ENCODE results near the gene AP1S3.

The AP1S3 gene

GRCh38 chr2:223758131-223758840, 79.1 kb downstream of the AP1S3 start:
- no peak for DNase-seq

- DNase-seq = no peak
These were observed 83.4 kb downstream of the AP1S3 start for GRCh38 chr2:223753940-223754339.

- DNase-seq = no peak
These were observed 86.4 kb downstream of the AP1S3 start for GRCh38 chr2:223751012-223751411.

- DNase-seq = no peak
These were observed 89.9 kb downstream of the AP1S3 start for GRCh38 chr2:223747392-223748042.

- DNase-seq = no peak
These were observed 90.8 kb downstream of the AP1S3 start for GRCh38 chr2:223746611-223747010.

- DNase-seq = no peak
These were observed 92.8 kb downstream of the AP1S3 start for GRCh38 chr2:223744580-223744979.

- no peak for DNase-seq
These were observed 96.7 kb downstream of the AP1S3 start for GRCh38 chr2:223740679-223741078.

GRCh38 chr2:223737207-223737606, 100.2 kb downstream of the AP1S3 start:
- no peak for DNase-seq

- DNase-seq = no peak
These were observed 100.9 kb downstream of the AP1S3 start for GRCh38 chr2:223736488-223736887.

GRCh38 chr2:223735659-223736244, 101.6 kb downstream of the AP1S3 start:
- no peak for DNase-seq

GRCh38 chr2:223735035-223735640, 102.2 kb downstream of the AP1S3 start:
- no peak for DNase-seq

GRCh38 chr2:223734346-223734745, 103.0 kb downstream of the AP1S3 start:
- no peak for DNase-seq

GRCh38 chr2:223732346-223732745, 105.0 kb downstream of the AP1S3 start:
- DNase-seq = no peak

GRCh38 chr2:223731503-223731902, 105.9 kb downstream of the AP1S3 start:
- no peak for DNase-seq

- no peak for DNase-seq
These were observed 107.6 kb downstream of the AP1S3 start for GRCh38 chr2:223729781-223730180.

- DNase-seq = no peak
These were observed 109.8 kb downstream of the AP1S3 start for GRCh38 chr2:223727562-223727961.

- DNase-seq = no peak
These were observed 111.1 kb downstream of the AP1S3 start for GRCh38 chr2:223725986-223726970.

- no peak for DNase-seq
These were observed 111.9 kb downstream of the AP1S3 start for GRCh38 chr2:223725494-223725893.

GRCh38 chr2:223724861-223725260, 112.5 kb downstream of the AP1S3 start:
- no peak for DNase-seq

GRCh38 chr2:223723954-223724411, 113.4 kb downstream of the AP1S3 start:
- DNase-seq = no peak

- DNase-seq = no peak
These were observed 115.2 kb downstream of the AP1S3 start for GRCh38 chr2:223722226-223722625.

- DNase-seq = no peak
These were observed 115.6 kb downstream of the AP1S3 start for GRCh38 chr2:223721746-223722145.

GRCh38 chr2:223720367-223720766, 117.0 kb downstream of the AP1S3 start:
- DNase-seq = no peak

Measured in activated naive CD4-positive, alpha-beta T cell treated with Interleukin-2 at 50 U/mL for 16 hours (primary cell).